Right renal pelvis (tissue), 4 donors: Measurements from ENCODE around the gene DDR1. TPM values are rescaled to one million over a fixed set of nuclear protein-coding genes. Genes with fewer than 3 reads are reported as not detected.
"Not testable (repeated sequence)": the region's sequence is repeated elsewhere in the genome, so short reads cannot be mapped to it uniquely, and the experiment has no call there.

ENCODE experiments used
- DNase-seq, 4 donors: peaks; one replicate each; pipeline ENCODE4 v3.0.0-alpha.2; 2013; ENCODE audit warnings: low read depth in 4 of 4, low spot score in 3 of 4, missing footprints in 1 of 4
- polyA plus RNA-seq, 4 donors: library from polyadenylated mRNA; unstranded; fragments of 120-200 nt; gene quantifications; one replicate each; pipeline ENCODE4 v1.2.1, GENCODE V29; 2013; ENCODE audit not compliant: insufficient read length in 4 of 4

The DDR1 gene
- polyA plus RNA-seq, 4 donors = 164 to 211 (median 178) TPM

DNA sequence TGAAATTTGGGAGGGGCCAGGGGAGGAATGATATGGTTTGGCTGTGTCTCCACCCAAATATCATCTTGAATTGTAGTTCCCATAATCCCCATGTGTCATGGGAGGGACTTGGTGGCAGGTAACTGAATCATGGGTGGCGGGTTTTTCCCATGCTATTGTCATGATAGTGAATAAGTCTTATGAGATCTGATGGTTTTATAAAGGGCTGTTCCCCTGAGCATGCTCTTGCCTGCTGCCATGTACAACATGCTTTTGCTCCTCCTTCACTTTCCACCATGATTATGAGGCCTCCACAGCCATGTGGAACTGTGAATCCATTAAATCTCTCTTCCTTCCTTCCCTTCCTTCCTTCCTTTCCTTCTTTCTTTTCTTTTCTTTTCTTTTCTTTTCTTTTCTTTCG, 31.9 kb upstream of the DDR1 start:
- not testable (repeated sequence) for DNase-seq

GRCh38 chr6:30854285-30855040, 29.9 kb upstream of the DDR1 start:
- no peak for DNase-seq

- no peak for DNase-seq
Measured at GRCh38 chr6:30855429-30856075, 28.8 kb upstream of the DDR1 start.

DNA sequence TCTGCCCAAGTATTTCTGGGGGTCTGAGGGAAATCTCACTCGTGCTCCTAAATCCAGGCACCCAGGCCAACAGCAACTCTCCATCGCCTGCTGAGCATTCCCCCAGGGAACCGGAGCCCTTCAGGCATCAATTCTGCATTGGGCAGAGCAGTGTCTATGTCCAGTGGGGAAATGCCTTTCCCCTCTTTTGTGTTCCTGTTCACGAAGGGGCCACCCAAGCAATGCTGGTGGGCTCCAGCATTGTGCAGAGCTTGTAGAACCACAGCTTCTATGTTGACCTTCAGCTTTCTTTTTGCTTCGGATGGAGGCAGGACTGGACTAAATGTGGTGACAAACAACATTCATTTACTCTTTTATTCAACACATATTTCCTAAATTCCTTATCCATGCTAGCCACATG, 27.2 kb upstream of the DDR1 start:
- DNase-seq = no peak

DNA sequence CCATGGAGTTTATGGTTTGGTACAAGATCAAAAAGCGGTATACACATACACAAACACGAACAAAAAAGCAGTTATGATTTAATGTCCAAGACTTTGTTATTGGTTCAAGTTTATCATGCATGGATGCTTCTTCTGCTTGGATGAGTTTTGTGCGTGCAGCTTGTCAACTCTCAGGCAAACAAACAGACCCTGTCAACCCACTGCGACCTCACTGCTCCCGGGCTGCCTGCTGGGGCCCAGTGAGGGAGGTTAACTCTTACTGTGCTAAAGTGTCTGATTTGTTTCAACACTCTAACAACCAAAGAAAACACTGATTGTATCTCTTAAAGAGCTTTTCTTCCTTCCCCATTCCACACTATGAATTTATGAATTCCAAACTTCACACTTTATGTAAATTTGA, 26.8 kb upstream of the DDR1 start:
- DNase-seq = no peak

DNA sequence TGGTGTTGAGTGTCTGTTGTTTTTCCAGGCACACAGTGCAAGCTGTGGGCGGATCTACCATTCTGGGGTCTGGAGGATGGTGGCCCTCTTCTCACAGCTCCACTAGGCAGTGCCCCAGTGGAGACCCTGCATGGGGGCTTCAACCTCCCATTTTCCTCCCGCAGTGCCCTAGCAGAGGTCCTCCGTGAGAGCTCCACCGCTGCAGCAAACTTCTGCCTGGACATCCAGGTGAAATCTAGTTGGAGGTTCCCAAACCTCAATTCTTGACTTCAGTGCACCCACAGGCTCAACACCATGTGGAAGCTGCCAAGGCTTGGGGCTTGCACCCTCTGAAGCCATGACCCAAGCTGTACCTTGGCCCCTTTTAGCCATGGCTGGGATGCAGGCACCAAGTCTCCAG, 24.6 kb upstream of the DDR1 start:
- not testable (repeated sequence) for DNase-seq

GRCh38 chr6:30861257-30862048, 22.9 kb upstream of the DDR1 start:
- no peak for DNase-seq

DNA sequence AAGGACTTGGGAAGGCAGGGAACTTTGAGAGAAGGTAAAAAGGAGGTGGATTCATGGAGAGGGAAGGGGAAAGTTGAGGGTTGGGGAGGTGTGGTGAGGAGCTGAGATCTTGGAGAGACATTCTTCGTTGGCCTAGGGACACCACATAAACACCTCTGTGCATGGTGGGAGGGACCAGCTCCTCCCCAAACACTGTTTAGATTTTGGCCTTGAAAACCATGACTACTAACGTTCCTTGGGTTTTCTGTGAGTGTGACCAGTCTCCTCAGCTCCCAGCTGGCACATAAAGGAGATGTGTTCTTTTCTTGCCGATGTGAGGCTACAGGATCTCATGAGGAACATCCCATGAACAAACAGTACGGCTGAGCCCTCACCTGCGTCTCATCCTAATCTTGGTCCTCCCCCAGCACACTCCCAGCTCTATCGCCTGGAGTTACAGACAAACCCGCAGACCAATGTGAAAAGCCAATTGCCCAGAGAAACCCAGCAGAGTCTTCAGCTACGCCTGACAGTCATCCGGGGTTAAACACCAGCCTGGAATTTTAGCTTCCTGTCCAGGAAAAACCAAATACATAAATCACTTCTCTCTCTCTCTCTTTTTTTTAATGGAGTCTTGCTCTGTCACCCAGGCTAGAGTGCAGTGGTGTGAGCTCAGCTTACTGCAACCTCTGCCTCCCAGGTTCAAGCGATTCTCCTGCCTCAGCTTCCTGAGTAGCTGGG, 22.0 kb upstream of the DDR1 start:
- DNase-seq = no peak

GRCh38 chr6:30864325-30864724, 20.0 kb upstream of the DDR1 start:
- DNase-seq = no peak

- not testable (repeated sequence) for DNase-seq
Measured at GRCh38 chr6:30869241-30869749, 15.0 kb upstream of the DDR1 start.

GRCh38 chr6:30870546-30870945, 13.8 kb upstream of the DDR1 start:
- no peak for DNase-seq

- no peak for DNase-seq
Measured at GRCh38 chr6:30871592-30872183, 12.6 kb upstream of the DDR1 start.

DNA sequence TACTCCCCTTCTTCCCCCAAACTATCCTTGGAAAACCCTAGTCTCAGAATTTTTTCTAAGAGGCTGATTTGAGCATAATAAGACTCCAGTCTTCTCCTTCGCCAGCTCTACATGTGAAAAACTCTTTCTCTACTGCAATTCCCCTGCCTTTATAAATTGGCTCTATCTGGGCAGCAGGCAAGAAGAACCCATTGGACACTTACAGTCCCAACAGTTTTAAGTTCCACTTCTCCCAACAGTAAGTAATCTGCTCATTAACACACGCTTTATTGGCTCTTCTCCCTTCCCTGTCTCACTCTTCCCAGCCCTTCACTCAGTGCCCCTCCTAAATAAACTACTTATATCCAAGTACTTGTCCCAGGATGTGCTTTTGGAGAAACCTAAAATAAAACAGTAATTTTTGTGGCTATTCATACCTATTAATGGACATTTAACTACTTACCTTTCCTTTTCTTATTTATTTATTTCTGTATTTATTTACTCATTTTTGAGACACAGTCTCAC, 11.1 kb upstream of the DDR1 start:
- DNase-seq = no peak

DNA sequence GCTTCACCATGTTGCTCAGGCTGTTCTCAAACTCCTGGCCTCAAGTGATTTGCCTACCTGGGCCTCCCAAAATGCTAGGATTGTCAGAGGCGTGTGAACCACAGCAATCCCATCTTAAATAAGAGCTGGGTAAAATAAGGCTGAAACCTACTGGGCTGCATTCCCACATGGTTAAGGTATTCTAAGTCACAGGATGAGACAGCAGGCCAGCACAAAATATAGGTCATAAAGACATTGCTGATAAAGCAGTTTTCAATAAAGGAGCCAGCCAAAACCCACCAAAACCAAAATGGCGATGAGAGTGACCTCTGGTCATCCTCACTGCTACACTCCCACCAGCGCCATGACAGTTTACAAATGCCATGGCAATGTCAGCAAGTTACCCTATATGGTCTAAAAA, 10.5 kb upstream of the DDR1 start:
- DNase-seq = not testable (repeated sequence)

DNA sequence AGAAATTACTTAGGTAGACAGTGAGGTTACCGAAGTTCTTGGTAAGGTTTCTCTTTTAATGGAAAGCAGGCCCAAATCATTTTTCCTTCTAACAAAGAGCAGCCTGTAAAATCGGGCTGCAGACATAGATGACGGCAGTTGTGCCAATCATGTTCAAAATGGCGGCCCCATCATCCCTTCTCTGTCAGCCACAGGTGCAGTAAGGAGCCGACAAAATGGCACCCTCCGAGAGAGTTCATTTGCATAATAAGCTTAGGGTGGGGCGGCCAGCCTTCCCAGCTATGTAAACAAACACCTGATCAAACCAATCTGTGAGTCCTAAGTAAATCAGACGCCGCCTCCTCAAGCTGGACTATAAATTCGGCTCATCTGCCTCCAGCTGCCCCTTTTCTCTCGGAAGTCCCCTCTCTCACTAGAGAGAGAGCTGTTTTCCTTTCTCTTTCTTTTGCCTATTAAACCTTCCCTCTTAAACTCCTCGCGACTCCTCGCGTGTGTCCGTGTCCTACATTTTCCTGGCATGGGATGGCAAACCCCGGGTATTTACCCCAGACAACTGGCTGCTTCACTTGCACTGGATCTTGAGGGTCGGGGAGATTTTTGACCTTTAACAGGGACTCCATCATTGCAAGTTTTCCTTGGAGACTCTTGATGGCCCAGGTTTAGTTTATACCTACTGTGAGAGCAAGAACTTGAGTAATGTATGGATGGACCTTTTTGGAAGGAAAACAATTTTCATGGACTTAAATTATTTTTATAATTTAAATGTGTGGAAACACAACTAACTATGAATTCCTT, 8.9 kb upstream of the DDR1 start:
- no peak for DNase-seq

GRCh38 chr6:30876039-30876730, 8.1 kb upstream of the DDR1 start:
- DNase-seq = no peak

- DNase-seq = peak in 3 of 4 donors; percentile 78 to 85 (median 84)
Measured at GRCh38 chr6:30877419-30878262, 6.7 kb upstream of the DDR1 start.
